Measurements from ENCODE around the gene SLC26A5. TPM values are rescaled to one million over a fixed set of nuclear protein-coding genes. Genes with fewer than 3 reads are reported as not detected.

SLC26A5 gene
- not detected in 2 replicates for total RNA-seq (2013; cell fraction: nucleolus; rRNA removed)
- total RNA-seq (2014; rRNA removed), result not detected in 2 replicates
- not detected in 2 replicates for total RNA-seq (2014; rRNA removed; fragmentation: Illumina TruSeq; extraction: Trizol)
- total RNA-seq (2021), result not detected in 2 replicates
- not detected for polyA plus RNA-seq (2011; ENCODE audit: low read depth)
- not detected in 2 replicates for polyA plus RNA-seq (2011; rRNA removed)
- not detected in 2 replicates for polyA plus RNA-seq (2011; cell fraction: cytosol; rRNA removed)
- polyA plus RNA-seq (2011; cell fraction: nucleus; rRNA removed), result not detected in 2 replicates
- not detected in 2 replicates for polyA plus RNA-seq (2012)
- 0.03 TPM in 1 of 2 replicates, not detected in the other for polyA plus RNA-seq (2014; fragmentation: Illumina TruSeq; extraction: Trizol)
- polyA plus RNA-seq (2014; fragmentation: Nextera tagmentation; extraction: Ambion mirVana), result not detected
- not detected in 2 replicates for polyA plus RNA-seq (2014; rRNA removed)
- not detected for polyA plus RNA-seq (2016; fragmentation: Nextera tagmentation; extraction: Ambion mirVana)
- polyA minus RNA-seq (2011; rRNA and poly(A)+ RNA removed), result not detected in 2 replicates
- not detected in 2 replicates for polyA minus RNA-seq (2011; cell fraction: cytosol; rRNA and poly(A)+ RNA removed)
- polyA minus RNA-seq (2011; cell fraction: nucleus; rRNA and poly(A)+ RNA removed), result not detected in 2 replicates
- percentile 9 among the genes with signal in this experiment for Bru-seq, nascent RNA
- percentile 1 among the genes with signal in this experiment for BruChase-seq, experiment 1, labeled RNA remaining after a 6-hour chase
- percentile 2 among the genes with signal in this experiment for BruChase-seq, experiment 2, labeled RNA remaining after a 2-hour chase
- long read RNA-seq, experiment 1, result 0 reads
- long read RNA-seq, experiment 2, partial matches to known transcripts, result 0 of 5 reads
- long read RNA-seq, experiment 2, other reads (novel, unspliced or antisense), result 5 of 5 reads

GRCh38 chr7:103446049-103446520, at the start of gene SLC26A5:
Gene SLC26A5 (minus strand): TSS chr7:103446207. CDS start chr7:103421514, 24,693 bp downstream.
- RAD21 ChIA-PET (ENCODE audit: unreplicated experiment), result no interaction called here
- TF ChIP-seq SMC3 (IDR thresholded peaks at IDR 0.05; ENCODE audit: borderline replicate concordance, low read length), result no peak
- no peak for TF ChIP-seq TCF12 (IDR thresholded peaks at IDR 0.05; ENCODE audit: low read depth, low read length)
- no peak for TF ChIP-seq PML (IDR thresholded peaks at IDR 0.05; ENCODE audit: low read length)
- TF ChIP-seq, protein P1, sequence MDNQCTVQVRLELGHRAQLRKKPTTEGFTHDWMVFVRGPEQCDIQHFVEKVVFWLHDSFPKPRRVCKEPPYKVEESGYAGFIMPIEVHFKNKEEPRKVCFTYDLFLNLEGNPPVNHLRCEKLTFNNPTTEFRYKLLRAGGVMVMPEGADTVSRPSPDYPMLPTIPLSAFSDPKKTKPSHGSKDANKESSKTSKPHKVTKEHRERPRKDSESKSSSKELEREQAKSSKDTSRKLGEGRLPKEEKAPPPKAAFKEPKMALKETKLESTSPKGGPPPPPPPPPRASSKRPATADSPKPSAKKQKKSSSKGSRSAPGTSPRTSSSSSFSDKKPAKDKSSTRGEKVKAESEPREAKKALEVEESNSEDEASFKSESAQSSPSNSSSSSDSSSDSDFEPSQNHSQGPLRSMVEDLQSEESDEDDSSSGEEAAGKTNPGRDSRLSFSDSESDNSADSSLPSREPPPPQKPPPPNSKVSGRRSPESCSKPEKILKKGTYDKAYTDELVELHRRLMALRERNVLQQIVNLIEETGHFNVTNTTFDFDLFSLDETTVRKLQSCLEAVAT (IDR thresholded peaks at IDR 0.05), result no peak
- TF ChIP-seq CREB1 (IDR thresholded peaks at IDR 0.05; ENCODE audit: low read depth), result no peak
- TF ChIP-seq, protein P2, sequence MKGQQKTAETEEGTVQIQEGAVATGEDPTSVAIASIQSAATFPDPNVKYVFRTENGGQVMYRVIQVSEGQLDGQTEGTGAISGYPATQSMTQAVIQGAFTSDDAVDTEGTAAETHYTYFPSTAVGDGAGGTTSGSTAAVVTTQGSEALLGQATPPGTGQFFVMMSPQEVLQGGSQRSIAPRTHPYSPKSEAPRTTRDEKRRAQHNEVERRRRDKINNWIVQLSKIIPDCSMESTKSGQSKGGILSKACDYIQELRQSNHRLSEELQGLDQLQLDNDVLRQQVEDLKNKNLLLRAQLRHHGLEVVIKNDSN (IDR thresholded peaks at IDR 0.05; ENCODE audit: borderline replicate concordance, extremely low read length, insufficient read depth, low read depth, low read length), result no peak
- TF ChIP-seq ASH2L (IDR thresholded peaks at IDR 0.05; ENCODE audit: borderline replicate concordance, low read depth), result no peak
- no peak for TF ChIP-seq RCOR1 (conservative IDR thresholded peaks at IDR 0.05; ENCODE audit: low read depth, low read length)
- no peak for TF ChIP-seq REST (IDR thresholded peaks at IDR 0.05; ENCODE audit: low read depth, low read length)
- TF ChIP-seq SREBF2 (IDR thresholded peaks at IDR 0.05; ENCODE audit: low read length), result no peak
- no peak for TF ChIP-seq BRCA1 (IDR thresholded peaks at IDR 0.05; ENCODE audit: low read depth, low read length)
- TF ChIP-seq CBFB (IDR thresholded peaks at IDR 0.05; ENCODE audit: low read depth), result no peak
- no peak for TF ChIP-seq PAX8 (IDR thresholded peaks at IDR 0.05)
- TF ChIP-seq STAT3 (IDR thresholded peaks at IDR 0.05; ENCODE audit: low read depth, low read length), result no peak
- TF ChIP-seq, protein P3, sequence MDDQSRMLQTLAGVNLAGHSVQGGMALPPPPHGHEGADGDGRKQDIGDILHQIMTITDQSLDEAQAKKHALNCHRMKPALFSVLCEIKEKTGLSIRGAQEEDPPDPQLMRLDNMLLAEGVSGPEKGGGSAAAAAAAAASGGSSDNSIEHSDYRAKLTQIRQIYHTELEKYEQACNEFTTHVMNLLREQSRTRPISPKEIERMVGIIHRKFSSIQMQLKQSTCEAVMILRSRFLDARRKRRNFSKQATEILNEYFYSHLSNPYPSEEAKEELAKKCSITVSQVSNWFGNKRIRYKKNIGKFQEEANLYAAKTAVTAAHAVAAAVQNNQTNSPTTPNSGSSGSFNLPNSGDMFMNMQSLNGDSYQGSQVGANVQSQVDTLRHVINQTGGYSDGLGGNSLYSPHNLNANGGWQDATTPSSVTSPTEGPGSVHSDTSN (IDR thresholded peaks at IDR 0.05; ENCODE audit: insufficient replicate concordance, low read depth, low read length), result no peak

More at GRCh38 chr7:103446049-103446520, at the start of gene SLC26A5:
- ChIA-PET CTCF (interaction anchor here (1.1 kb wide), 1 partner anchor 17 kb away, joined by 6 read pairs; no protein-coding TSS in a partner anchor), POLR2A (no interaction called here), SMC1A (ENCODE audit: uncharacterized antibody, unreplicated experiment) (no interaction called here)
- peaks cover 7 to 13% of the 10 kb centered on the region in 2 experiments for H3K27me3 ChIP-seq (replicated peaks in 1 of 2; ENCODE audit: control insufficient read depth in 2 of 2, insufficient read depth in 2 of 2, low read length in 1 of 2)
- H4K20me1 ChIP-seq (ENCODE audit: control insufficient read depth, insufficient read depth), result no peaks in the 10 kb centered on the region
- H3K36me3 ChIP-seq (ENCODE audit: control insufficient read depth in 2 of 2, insufficient read depth in 2 of 2, low read length in 1 of 2), result no peaks in the 10 kb centered on the region
- BruUV-seq (replicated peaks), result no TSS peak
- H3K4me2 ChIP-seq (ENCODE audit: control insufficient read depth, insufficient read depth), result no peak within 1 kb of the TSS; the same call in 1 of the 2 replicates
- no peak within 1 kb of the TSS for H2AFZ ChIP-seq (ENCODE audit: control insufficient read depth, low read depth, low read length)
- H3K4me1 ChIP-seq (ENCODE audit: control insufficient read depth, insufficient read depth, low read length), result no peaks in the 10 kb centered on the region
- FAIRE-seq, result no peak
- no peak within 1 kb of the TSS for H3K27ac ChIP-seq (ENCODE audit: control insufficient read depth, insufficient read depth)
- no peak within 1 kb of the TSS for H3K4me3 ChIP-seq
- no peak within 1 kb of the TSS for H3K9ac ChIP-seq (ENCODE audit: control insufficient read depth, insufficient read depth, low read length)
- in situ Hi-C loops (cut with MboI), result no loop called here
- ATAC-seq, result peak; percentile 41; the same call in 2 of the 3 replicates
- 17% methylated on average over 36 of the region's 54 CpGs for WGBS (ENCODE audit: insufficient coverage, insufficient replicate concordance, low lambda C conversion rate, missing lambda C conversion rate)
- H3K79me2 ChIP-seq (ENCODE audit: control insufficient read depth, insufficient read depth, low read length), result no peaks in the 10 kb centered on the region
- H3K9me3 ChIP-seq (replicated peaks; ENCODE audit: control insufficient read depth, insufficient read depth, low read length), result no peaks in the 10 kb centered on the region
- intact Hi-C loops (cut with micrococcal nuclease; ENCODE audit: unreplicated experiment), result no loop called here
- DNase-seq (ENCODE audit: low read depth, low spot score), result no peak

Measured in GM12878 (cell line).